Nucleus accumbens (tissue), 56 donors: ENCODE measurements around the gene GRM4.
A peak's percentile ranks its signal among the peaks of the same experiment; 100 is the strongest.

ENCODE experiments used
- DNase-seq, 56 donors: peaks; one replicate each; lab custom pipeline; 2025; lab: John Stamatoyannopoulos, UW

The GRM4 gene

DNA sequence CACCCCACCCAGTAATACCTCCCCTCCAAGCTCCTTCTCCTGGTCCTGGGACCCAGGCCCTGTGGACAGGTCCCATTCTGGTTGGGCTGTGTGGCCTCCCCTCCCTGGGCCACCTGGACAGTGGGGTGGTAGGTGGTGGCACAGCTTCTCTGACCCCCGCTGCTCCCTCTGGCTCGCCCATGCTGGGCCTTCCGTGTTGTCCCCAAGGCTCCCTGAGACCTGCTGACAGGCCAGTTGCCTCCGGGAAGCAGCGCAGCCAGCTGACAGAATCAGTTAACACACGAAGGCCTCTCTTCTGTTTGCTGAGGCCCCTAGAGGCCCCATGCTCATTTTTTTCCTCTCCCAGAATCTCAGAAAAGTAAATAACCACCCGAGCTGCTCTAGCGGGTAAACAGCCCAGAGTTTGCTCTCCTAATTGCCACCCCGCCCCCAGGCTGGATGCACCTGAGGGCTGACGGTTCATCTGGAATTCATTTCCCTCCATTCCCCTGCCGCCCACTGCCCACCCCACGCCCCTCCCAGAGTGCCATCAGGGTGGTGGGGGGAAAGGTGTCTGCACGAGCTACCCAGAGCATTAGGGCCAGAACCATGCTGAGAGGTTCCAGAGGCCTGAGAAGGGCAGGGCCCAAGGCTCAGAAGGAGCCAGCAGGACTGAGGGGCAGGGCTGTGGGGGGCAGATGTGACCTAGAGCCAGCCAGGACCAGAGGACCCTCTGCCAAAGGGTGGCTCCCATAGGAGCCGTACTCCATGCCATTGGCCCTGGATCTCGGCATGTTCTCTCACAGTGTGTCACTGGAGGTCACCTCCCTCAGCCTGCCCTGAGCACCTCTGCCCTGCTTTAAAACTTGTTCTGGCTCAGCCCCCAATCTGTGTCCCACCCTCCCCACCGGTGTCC lies 157.5 kb downstream of the GRM4 start:
- no peak for DNase-seq

DNA sequence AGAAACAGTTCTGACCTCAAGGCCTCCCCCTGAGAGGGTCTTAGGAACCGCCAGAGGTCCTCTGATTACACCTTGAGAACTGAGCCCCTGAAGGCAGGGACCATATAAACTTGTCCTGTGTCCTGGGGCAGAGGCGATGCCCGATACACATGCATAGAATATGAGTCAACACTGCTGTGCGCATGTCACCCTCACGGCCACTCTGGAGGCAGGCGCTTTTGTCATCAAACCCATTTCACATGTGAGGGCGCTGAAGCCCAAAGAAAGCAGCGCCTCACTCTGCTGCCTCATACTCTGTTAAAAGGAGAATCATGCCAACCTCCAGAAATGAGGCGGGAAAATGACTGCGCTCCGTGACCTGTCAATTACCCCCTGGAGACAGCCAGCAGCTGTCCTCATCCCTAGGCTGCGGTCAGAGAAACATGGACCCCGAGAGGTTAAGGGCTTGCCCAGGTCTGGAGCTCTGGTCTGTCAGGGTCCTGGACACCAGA lies 158.3 kb downstream of the GRM4 start:
- peak in 1 of 56 donors; percentile 6 for DNase-seq

DNA sequence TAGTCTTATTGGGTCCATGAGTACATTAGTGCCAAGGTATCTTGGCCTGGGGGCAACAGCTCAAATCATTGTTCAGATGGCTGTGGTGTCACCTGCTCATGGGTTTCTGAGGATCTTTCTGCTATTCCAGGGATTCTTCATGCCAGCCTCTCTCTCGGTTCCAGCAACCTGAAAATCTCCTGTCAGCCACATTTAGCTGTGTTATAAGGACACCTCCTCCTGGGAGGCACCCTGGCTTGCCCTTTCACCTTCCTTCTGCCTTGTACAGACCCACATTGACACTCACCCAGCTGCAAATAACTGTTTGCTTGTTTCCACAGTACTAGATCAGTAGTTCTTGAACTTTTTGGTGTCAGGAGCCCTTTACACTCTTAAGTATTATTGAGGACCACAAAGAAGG lies 159.9 kb downstream of the GRM4 start:
- no peak for DNase-seq

DNA sequence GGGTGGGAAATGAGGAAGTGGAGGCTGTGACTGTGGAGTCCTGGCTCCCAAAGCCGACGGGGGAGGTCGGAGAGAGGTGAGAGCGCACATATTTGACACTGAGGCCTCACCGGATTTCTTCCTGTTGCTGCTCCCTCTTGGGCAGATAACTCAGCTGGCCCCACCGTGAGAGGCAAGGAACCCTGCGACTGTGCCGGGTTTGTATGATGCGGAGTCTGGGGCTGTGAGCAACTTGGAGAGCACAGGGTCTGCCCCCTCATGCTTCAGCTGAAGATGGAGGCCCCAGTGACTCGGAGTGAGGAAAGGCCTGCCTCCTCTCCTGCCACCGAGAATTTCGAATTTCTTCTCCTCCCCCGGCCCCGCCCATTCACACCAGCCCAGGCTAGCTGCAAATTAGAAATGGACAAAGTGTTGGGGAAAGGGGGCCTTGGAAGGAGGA lies 160.6 kb downstream of the GRM4 start:
- no peak for DNase-seq

DNA sequence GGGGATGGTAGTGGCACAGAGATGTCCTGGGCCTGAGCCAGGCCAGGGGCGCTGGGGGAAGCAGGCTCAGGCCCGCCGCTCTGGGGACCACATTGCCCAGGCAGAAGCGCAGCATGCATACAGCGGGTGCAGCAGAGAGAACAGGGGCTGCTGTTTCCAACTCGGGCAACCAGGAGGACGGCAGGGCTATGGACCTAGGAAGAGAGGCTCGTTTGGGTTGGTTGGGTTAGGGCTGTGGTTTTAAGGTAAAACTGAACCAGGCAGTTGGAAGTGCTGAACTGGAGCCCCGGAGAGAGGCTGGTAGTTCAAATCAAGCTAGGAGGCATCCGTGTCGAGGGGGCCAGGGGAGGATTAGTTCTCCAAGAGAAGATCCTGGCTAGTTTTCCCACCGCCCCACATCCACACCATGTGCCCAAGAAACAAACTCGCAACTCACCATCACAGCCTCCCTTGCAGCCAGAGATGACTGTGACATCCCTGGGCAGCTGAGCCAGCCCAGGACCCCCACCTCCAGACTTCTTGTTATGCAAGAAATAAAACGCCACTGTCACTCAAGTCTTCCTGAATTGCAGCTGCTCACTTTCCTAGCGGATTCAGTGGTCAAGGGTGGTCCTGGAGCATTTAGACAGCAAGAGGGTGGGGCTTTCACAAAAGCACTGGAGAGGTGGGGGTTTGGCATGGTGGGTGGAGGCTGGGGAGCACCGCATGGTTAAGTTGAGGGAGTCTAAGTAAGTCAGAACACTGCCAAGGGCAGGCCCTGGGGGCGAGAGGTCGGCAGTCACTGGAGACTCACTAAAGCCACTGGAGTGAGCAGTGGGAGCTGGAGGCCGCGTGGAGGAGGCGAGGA lies 161.2 kb downstream of the GRM4 start:
- no peak for DNase-seq

DNA sequence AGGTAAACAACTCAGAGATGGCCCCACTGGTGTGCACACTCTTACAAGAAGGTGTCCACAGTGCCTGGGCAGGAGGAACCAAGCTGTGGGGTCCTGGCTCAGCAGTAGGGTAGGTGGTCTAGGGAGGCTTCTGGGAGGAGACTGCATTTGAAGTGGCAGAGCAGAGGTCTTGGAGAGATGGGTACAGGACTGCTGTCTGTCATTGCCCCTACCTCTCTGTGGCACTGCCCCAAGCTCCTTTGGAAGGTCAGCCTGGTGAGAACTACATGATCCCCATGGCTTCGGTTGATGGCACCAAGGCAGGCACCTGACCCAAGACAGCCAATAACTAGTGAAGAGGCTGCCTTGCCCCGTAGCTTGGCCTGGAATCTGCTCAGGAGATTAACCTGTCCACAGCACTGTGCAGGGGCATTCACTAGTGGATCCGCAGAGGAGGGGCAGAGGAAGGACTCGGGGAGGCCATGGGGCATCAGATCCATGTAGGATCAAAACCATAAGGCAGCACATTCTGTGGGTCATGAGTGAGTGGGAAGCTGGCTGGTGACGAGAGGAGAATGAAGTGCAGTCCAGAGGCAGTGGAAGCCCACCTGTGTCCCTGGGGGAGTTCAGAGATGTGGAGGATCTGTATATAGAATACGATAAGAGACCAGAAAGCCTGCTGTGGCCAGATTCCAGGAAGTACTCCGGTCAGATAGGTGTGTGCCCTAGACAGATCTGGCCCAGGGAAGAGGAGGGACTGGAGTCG lies 162.0 kb downstream of the GRM4 start:
- no peak for DNase-seq

DNA sequence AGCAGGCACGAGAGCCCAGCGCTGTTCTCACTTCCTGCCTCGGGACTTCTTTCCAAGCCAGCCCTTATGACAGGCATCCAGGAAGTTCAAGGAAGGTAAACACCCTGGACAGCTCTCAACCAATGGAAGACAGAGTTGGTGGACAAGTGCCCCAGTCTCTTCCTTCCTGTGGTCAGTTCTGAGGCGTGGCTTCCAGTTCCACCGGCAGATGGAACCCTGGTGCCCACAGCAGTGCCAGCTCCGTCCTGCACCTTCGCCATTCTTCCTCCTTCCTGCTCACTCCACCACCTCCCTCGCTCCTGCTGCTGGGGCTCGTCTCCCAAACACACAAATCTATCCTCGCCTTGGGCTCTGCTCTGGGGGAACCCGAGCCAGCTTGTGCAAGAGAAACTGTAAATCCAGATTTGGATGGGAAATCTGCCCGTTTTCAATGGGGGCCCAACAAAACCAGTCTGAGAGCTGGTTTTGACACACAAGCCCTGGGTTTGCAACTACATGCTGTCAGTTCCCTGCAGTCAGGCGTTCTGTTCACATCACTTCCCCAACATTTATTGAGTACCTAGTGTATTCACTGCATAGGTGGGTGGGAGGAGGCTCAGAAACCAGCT lies 162.7 kb downstream of the GRM4 start:
- DNase-seq: no peak

DNA sequence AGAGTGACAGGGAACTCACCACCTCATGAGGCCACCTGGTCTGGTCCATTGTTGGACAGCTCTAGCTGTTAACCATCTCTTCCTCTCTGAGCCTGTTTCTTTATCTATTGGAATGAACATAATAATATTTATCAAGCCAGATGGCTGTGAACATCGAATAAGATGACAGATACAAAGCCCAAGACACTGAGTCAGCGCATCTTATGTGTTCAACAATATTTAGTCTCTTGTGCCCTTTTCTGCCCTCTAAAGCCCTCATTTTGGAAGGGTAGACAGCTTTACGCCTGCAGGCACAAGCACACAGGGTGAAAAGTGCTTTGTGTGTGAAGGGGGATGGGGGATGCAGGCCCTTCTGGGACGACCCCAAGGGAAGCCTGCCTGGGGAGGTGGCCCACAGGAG lies 164.0 kb downstream of the GRM4 start:
- DNase-seq: no peak

DNA sequence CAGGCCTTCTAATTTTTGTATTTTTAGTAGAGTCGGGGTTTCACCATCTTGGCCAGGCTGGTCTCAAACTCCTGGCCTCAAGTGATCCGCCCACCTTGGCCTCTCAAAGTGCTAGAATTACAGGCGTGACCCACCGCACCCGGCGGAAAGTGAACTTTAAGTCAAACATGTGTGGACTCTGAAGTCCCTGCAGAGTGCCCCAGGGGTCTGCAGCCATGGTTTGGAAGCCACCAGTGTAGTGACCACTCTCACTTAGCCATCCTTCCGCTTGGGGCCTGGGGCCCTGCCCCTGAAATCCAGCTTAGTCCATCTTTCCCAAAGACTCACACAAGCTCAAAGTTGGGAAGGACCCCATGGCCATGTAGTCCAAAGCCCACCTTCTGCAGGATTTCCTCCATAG lies 164.5 kb downstream of the GRM4 start:
- DNase-seq: no peak

DNA sequence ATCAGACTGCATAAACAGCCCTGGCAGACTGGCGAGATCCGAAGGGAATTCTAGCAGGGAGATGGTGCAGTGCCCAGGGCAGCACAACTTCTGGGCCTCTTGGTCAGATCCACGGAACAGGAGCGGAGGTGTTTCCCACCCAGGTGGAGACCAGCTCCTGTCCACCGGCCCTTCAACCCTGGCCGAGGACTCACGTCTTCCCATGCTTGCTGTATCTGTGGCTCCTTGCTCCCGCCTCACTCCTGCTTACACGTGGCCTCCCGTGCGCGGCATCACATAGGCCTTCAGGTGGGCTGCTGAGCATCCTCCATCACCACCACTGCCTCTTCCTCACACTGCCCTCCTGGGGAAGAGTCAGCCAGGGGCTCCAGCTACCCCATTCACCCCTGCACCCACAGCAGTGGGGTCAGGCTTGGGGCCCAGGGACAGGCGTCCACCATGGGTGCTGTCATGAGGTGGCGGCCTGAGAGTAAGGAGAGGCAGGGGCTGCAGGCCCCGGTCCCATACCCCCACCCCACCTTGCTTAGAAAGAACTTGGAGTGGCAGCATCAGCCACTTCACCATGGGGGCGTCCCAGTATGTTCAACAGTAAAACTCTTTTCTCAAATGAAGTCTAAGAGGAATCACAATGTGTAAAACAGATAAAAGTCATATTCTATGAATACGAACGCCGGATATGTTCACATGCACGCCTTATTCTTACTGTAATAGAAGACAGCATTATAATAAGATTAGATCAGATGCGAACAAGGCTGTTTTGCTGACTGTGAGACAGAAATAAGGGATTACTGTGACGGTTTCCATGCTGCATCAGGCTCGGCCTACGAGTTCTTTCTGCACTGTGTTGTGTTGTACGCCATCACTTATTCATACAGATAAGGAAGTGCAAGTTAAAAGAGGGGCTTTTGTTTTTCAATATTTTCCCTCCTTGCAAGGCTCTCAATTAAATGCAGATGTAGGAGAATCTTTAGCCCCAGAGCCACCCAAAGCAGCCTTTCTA lies 165.4 kb downstream of the GRM4 start:
- DNase-seq: peak in 5 of 56 donors; percentile 23 to 41 (median 32)

DNA sequence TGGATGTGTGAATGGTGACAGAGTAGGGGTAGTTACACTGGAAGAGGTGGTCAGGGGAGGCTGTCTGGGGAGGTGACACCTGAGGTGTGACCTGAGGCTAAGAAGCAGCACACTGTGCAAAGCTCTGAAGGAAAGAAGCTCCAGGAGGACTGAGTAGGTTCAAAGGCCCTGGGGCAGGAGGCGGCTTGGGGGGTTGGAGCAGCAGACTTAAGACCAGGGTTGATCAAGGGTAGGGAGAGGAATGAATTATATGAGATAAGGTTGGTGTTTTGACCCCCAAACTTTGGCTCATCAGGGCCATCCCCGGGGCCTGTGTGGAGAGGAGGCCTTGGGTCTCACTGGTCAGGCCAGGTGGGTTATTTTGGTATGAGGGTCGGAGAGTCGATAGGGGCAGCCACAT lies 166.1 kb downstream of the GRM4 start:
- no peak for DNase-seq

DNA sequence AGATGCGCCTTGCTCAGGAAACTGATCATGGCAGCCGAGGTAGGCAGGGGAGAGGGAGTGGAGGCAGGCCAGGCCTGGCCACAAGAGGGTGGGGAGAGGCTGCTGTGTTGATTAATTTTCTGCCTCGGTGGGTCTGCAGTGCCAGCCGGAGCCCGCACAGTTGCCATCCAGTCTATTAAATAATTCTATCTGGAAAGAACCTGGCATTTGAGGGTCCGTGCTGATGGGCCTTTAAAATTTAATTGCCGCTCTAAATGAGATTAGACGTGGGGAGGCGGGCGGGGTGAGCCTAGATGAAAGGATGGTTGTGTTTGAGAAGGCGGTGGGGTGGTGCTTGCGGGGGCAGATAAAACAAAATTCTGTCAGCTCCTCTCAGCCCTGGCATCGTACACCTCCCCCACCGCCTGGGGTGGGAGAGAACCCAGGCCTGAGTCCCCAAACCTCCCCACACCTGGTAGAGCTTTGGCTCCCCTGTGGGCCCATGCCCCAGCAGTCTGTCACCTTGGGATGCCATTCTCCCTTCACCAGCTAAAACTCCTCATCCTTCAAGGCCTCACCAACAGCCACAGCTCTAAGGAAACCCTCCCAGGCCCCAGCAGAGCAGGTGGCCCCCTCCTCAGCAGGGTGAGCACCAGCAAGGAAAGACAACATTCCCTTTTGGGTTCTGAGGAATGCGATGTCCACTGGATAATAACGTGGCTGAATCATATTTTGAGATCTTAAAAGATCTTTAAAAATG lies 167.3 kb downstream of the GRM4 start:
- peak in 3 of 56 donors; percentile 32 to 57 (median 35) for DNase-seq

DNA sequence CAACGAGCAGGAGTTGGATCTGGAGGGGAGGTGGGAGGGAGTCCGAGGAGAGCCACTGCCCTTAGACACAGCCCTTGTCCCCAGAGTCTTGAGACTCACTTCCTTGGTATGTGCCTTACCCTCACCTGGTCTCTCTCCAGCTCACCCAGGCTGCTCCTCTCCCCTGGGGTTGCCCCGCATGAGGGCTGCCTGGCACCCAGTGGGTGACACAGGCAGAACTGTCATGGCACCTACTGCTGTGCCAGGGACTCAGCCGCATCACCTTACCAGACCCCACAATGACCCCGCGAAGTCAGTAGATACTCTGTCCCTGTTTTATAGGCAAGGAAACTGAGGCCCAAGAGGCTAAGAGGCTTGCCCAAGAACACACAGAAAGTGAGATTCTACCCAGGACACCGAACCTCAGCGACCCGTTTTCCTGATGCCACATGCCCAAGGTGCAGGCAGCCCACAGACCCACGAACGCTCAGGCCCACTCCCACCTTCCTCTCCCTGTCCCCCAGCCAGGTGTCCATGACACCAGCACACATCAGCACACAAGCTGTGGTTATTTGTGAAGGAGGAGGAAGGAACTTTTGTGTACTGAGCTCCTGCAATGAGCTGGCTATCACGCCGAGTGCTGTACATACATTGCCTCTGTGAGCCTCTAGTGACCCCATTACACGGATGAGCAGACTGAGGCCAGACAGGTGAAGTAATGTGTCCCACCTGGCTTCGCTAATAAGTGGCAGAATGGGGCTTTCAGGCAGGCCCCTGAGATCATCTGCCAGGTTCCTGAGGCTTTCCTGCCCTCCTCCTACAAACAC lies 168.1 kb downstream of the GRM4 start:
- no peak for DNase-seq

DNA sequence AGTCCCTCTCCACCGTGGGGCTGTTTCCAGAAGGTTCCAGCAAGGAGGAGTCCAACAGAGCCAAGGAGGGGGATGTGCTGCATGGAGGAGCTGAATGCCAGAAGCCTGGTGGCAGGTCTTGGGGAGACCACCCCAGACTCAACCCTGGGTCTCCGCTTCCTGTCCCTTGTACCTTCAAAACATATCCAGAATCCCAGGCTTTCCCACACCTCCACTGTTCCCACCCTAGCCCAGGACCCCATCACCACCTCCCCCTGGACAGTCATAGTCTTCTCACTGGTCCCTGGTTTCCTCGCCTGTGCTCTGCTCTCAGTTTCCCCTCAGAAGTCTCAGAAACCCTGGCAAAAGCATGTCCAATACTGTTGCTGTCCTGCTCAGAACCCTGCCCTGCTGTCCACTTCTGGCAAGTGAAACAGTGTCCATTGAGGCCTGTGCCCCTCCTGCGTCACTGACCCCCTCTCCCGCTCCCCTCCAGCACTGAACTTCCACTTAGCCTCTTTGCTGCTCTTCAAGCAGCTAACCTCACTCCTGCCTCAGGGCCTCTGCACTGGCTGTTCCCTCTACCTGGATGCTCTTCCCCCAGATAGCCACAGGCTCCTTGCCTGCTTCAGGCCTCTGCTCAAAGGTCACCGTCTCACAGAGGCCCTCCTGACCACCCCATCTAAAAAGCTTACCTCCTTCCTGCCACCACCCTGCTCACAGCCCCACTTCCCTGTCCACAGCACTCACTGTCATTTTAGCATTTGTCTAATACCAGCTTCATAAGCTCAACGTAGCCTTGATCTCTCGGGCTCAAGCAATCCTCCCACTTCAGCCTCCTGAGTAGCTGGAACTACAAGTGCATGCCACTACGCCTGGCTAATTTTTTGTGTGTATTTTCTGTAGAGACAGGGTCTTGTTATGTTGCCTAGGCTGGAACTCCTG lies 169.2 kb downstream of the GRM4 start:
- no peak for DNase-seq

DNA sequence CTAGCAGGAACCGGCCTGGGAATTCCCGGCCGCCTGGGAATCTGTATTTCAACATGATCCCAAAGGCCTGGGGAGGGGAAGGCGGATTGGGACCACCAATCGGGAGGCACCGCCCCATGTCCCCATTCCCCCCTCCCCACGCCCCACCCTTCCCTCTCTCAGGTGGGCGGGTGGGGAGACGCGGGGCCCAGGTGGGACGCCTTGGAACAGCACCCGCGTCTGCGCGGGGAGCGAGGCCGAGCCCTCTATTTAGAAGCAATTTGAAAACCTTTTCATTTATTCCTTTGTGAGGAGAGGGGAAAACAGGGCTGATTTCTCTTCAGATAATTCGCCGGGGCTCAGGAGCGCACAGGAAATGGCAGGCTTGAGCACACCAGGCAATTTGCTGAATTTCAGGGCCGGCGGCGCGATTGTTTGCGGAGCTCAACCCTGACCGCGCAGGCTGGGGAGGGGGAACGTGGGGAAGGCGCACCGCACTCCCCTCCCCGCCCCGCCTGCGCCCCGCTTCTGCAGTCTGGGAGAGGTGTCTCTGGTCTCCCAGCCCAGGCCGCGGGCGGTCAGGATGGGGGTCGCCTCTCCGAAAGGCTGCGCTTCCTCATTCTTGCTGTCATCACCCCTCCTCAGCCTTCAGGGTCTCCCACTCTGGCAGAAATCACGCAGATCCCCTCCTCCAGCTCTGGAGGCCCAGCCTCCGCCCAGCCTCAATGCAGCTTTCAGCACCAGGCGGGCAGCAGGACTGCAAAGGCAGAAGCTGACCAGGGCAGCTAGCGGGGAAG lies 170.0 kb downstream of the GRM4 start:
- DNase-seq: no peak
